Measurements from ENCODE around the gene SIAH2. TPM values are rescaled to one million over a fixed set of nuclear protein-coding genes. Genes with fewer than 3 reads are reported as not detected.

The SIAH2 gene
- total RNA-seq, 2 experiments from 2014 or later = 22.2 to 29.1 TPM

DNA sequence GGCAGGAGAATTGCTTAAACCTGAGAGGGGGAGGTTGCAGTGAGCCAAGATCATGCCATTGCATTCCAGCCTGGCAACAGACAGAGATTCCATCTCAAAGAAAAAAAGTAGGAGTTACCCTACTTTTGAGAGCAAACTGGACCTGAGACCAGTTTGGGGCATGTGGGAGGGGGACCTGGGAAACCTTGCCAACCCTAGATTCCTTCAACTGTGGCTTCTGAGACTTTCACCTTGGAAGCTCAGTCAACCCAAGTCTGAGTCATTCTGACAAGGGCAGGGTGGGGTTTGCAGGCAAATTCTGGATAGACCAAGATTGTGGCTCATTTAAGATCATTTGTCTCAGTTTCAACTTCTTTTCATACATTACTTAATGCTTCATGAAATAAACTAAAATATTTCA lies 23.8 kb upstream of the SIAH2 start:
- Histone ChIP-seq H3K4me3 (ENCODE audit: low read depth, low read length, poor library complexity, severe bottlenecking) (no peak overlapping the region), H3K4me2 (ENCODE audit: low read length) (no peak overlapping the region), H3K9me3 (ENCODE audit: low read length) (no peaks in the 10 kb centered on the region), H3K27ac (ENCODE audit: low read depth, low read length, poor library complexity, severe bottlenecking) (no peak overlapping the region), H4K20me1 (ENCODE audit: insufficient read depth, low read length) (0 out of 2 replicates have a peak, but pooled peaks cover 4% of the 10 kb centered on the region), H2AFZ (ENCODE audit: low read length) (no peak overlapping the region), H3K36me3 (ENCODE audit: insufficient read depth, low read length) (no peaks in the 10 kb centered on the region), H3K79me2 (ENCODE audit: insufficient read depth, low read depth, low read length) (no peaks in the 10 kb centered on the region), H3K9me2 (ENCODE audit: insufficient read depth, low read length) (no peaks in the 10 kb centered on the region), H3K4me1 (ENCODE audit: insufficient read depth, low read length, poor library complexity, severe bottlenecking) (no peaks in the 10 kb centered on the region)
- BruUV-seq (replicated peaks) = no TSS peak
- DNase-seq (ENCODE audit: low spot score) = no peak
- intact Hi-C loops (cut with micrococcal nuclease; ENCODE audit: unreplicated experiment) = loop anchor here (2.0 kb wide), 3 partner anchors 66 to 358 kb away; no protein-coding TSS in a partner anchor
- ChIA-PET POLR2A (interaction anchor here (0.5 to 1.5 kb wide), 3 partner anchors 10 to 24 kb away, joined by 4 to 5 read pairs (median 4); partner anchors contain the start of gene SIAH2), CTCF (ENCODE audit: unreplicated experiment) (no interaction called here)
- no peak for TF ChIP-seq CTCF (conservative IDR thresholded peaks at IDR 0.05; ENCODE audit: low read length)
- TF ChIP-seq EZH2phosphoT487 (IDR thresholded peaks at IDR 0.05; ENCODE audit: borderline replicate concordance, low read depth, low read length) = no peak

DNA sequence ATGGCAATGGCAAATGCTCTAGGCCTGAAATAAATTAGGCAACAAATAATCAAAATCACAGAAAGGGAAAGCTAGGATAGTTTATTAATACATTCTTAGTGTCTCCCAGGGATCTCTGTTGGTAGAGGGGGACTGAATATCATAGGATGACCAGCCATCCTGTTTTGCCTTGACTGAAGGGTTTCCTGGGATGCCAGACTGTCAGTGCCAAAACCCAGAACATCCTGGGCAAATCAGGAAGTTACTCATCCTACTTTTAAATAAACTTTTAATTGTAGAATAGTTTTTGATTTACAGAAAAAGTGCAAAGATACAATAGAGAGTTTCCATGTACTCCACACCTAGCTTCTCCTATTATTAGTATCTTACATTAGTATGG lies 21.8 kb upstream of the SIAH2 start:
- Histone ChIP-seq H3K4me2 (ENCODE audit: low read length) (no peak overlapping the region), H3K9me3 (ENCODE audit: low read length) (no peaks in the 10 kb centered on the region), H2AFZ (ENCODE audit: low read length) (no peak overlapping the region), H4K20me1 (ENCODE audit: insufficient read depth, low read length) (no peaks in the 10 kb centered on the region), H3K27ac (ENCODE audit: low read depth, low read length, poor library complexity, severe bottlenecking) (no peak overlapping the region), H3K4me1 (ENCODE audit: insufficient read depth, low read length, poor library complexity, severe bottlenecking) (no peaks in the 10 kb centered on the region), H3K36me3 (ENCODE audit: insufficient read depth, low read length) (no peaks in the 10 kb centered on the region), H3K4me3 (ENCODE audit: low read depth, low read length, poor library complexity, severe bottlenecking) (no peak overlapping the region), H3K9me2 (ENCODE audit: insufficient read depth, low read length) (no peaks in the 10 kb centered on the region), H3K79me2 (ENCODE audit: insufficient read depth, low read depth, low read length) (no peaks in the 10 kb centered on the region)
- no TSS peak for BruUV-seq (replicated peaks)
- CTCF ChIA-PET (ENCODE audit: unreplicated experiment) = interaction anchor here (0.8 kb wide), 1 partner anchor 20 kb away, joined by 3 read pairs; no protein-coding TSS in a partner anchor
- DNase-seq (ENCODE audit: low spot score) = no peak
- intact Hi-C loops (cut with micrococcal nuclease; ENCODE audit: unreplicated experiment) = no loop called here
- TF ChIP-seq CTCF (conservative IDR thresholded peaks at IDR 0.05; ENCODE audit: low read length) = no peak
- no peak for TF ChIP-seq EZH2phosphoT487 (IDR thresholded peaks at IDR 0.05; ENCODE audit: borderline replicate concordance, low read depth, low read length)
- POLR2A ChIA-PET = interaction anchor here (1.2 to 1.6 kb wide), 2 partner anchors 8 to 23 kb away, joined by 3 to 4 read pairs; no protein-coding TSS in a partner anchor

GRCh38 chr3:150783920-150784746 lies 21.2 kb upstream of the SIAH2 start:
- POLR2A ChIA-PET = interaction anchor here (1.2 to 1.6 kb wide), 2 partner anchors 9 to 22 kb away, joined by 3 to 4 read pairs; no protein-coding TSS in a partner anchor

More at GRCh38 chr3:150783920-150784746, 21.2 kb upstream of the SIAH2 start:
- Histone ChIP-seq H3K4me1 (ENCODE audit: insufficient read depth, low read length, poor library complexity, severe bottlenecking) (no peaks in the 10 kb centered on the region), H4K20me1 (ENCODE audit: insufficient read depth, low read length) (no peaks in the 10 kb centered on the region), H3K4me2 (ENCODE audit: low read length) (no peak overlapping the region), H3K79me2 (ENCODE audit: insufficient read depth, low read depth, low read length) (no peaks in the 10 kb centered on the region), H2AFZ (ENCODE audit: low read length) (no peak overlapping the region), H3K36me3 (ENCODE audit: insufficient read depth, low read length) (no peaks in the 10 kb centered on the region), H3K4me3 (ENCODE audit: low read depth, low read length, poor library complexity, severe bottlenecking) (no peak overlapping the region), H3K27ac (ENCODE audit: low read depth, low read length, poor library complexity, severe bottlenecking) (no peak overlapping the region), H3K9me3 (ENCODE audit: low read length) (no peaks in the 10 kb centered on the region), H3K9me2 (ENCODE audit: insufficient read depth, low read length) (no peaks in the 10 kb centered on the region)
- CTCF ChIA-PET (ENCODE audit: unreplicated experiment) = no interaction called here
- BruUV-seq (replicated peaks) = no TSS peak
- DNase-seq (ENCODE audit: low spot score) = no peak
- intact Hi-C loops (cut with micrococcal nuclease; ENCODE audit: unreplicated experiment) = no loop called here
- TF ChIP-seq CTCF (conservative IDR thresholded peaks at IDR 0.05; ENCODE audit: low read length) (no peak), EZH2phosphoT487 (IDR thresholded peaks at IDR 0.05; ENCODE audit: borderline replicate concordance, low read depth, low read length) (no peak)

Measured in OCI-LY7 (cell line).